GM18868 (cell line): ENCODE measurements around the gene PBOV1.

Experiments
- ATAC-seq: cut with Tn5 transposase; IDR thresholded peaks from one replicate; pipeline ENCODE4 v1.9.1; 2021; ENCODE audit warnings: mild to moderate bottlenecking, moderate library complexity; ENCODE audit not compliant: unreplicated experiment

The PBOV1 gene

GRCh38 chr6:138205437-138206094 lies 12.7 kb downstream of the PBOV1 start:
- ATAC-seq, result no peak

GRCh38 chr6:138204792-138205384 lies 13.4 kb downstream of the PBOV1 start:
- no peak for ATAC-seq

- no peak for ATAC-seq
These were observed 14.0 kb downstream of the PBOV1 start for GRCh38 chr6:138204303-138204702.

GRCh38 chr6:138203315-138203714 lies 15.0 kb downstream of the PBOV1 start:
- no peak for ATAC-seq

GRCh38 chr6:138201836-138202235 lies 16.5 kb downstream of the PBOV1 start:
- no peak for ATAC-seq

GRCh38 chr6:138198430-138199091 lies 19.7 kb downstream of the PBOV1 start:
- ATAC-seq, result no peak

GRCh38 chr6:138197570-138197969 lies 20.7 kb downstream of the PBOV1 start:
- ATAC-seq, result no peak

- no peak for ATAC-seq
These were observed 22.1 kb downstream of the PBOV1 start for GRCh38 chr6:138196122-138196738.

- ATAC-seq, result no peak
These were observed 24.0 kb downstream of the PBOV1 start for GRCh38 chr6:138194287-138194686.

GRCh38 chr6:138188278-138188941 lies 29.9 kb downstream of the PBOV1 start:
- ATAC-seq, result no peak

GRCh38 chr6:138187156-138187555 lies 31.1 kb downstream of the PBOV1 start:
- no peak for ATAC-seq

- no peak for ATAC-seq
These were observed 34.1 kb downstream of the PBOV1 start for GRCh38 chr6:138184230-138184629.

GRCh38 chr6:138183790-138184134 lies 34.5 kb downstream of the PBOV1 start:
- no peak for ATAC-seq

- ATAC-seq, result no peak
These were observed 35.1 kb downstream of the PBOV1 start for GRCh38 chr6:138182939-138183789.

- ATAC-seq, result no peak
These were observed 41.5 kb downstream of the PBOV1 start for GRCh38 chr6:138176652-138177232.

GRCh38 chr6:138175596-138175995 lies 42.7 kb downstream of the PBOV1 start:
- ATAC-seq, result no peak
